Measurements from ENCODE around the gene AP1B1.

The AP1B1 gene

GRCh38 chr22:29299136-29299900 is 89.1 kb downstream of the AP1B1 start:
- DNase-seq (ENCODE audit: low read depth): no peak

- no peak for DNase-seq (ENCODE audit: low read depth)
Observed at GRCh38 chr22:29298641-29299040, 89.7 kb downstream of the AP1B1 start.

- no peak for DNase-seq (ENCODE audit: low read depth)
Observed at GRCh38 chr22:29292379-29292778, 96.0 kb downstream of the AP1B1 start.

GRCh38 chr22:29291215-29291614 is 97.2 kb downstream of the AP1B1 start:
- DNase-seq (ENCODE audit: low read depth): no peak

- no peak for DNase-seq (ENCODE audit: low read depth)
Observed at GRCh38 chr22:29290061-29290460, 98.3 kb downstream of the AP1B1 start.

GRCh38 chr22:29288837-29289236 is 99.5 kb downstream of the AP1B1 start:
- DNase-seq (ENCODE audit: low read depth): no peak

- DNase-seq (ENCODE audit: low read depth): no peak
Observed at GRCh38 chr22:29284196-29284595, 104.2 kb downstream of the AP1B1 start.

GRCh38 chr22:29277927-29278326 is 110.4 kb downstream of the AP1B1 start:
- DNase-seq (ENCODE audit: low read depth): no peak

Data from stimulated activated CD8-positive, alpha-beta memory T cell treated with anti-CD3 and anti-CD28 coated beads, Interleukin-12 subunit alpha, Interleukin-12 subunit beta, amount 100 ng/mL, for 1 hour (primary cell).